Mammary epithelial cell (primary cell): ENCODE results near the gene KREMEN2.

Experiments used
- CTCF ChIP-seq, 2 donors: IDR thresholded peaks in 1 of 2; conservative IDR thresholded peaks in 1 of 2; 2 replicates each; pipeline ENCODE4 v1.5.1; 2011 to 2012; ENCODE audit warnings: inconsistent platforms in 2 of 2, low read length in 2 of 2, mild to moderate bottlenecking in 2 of 2, control low read depth in 1 of 2, low read depth in 1 of 2; ENCODE audit not compliant: insufficient read depth in 1 of 2; ENCODE audit errors: extremely low read depth in 1 of 2
- EZH2 ChIP-seq: IDR thresholded peaks from 2 replicates; pipeline ENCODE4 v1.6.1; 2012; ENCODE audit warnings: low read length, inconsistent platforms, borderline replicate concordance

- TF ChIP-seq CTCF (conservative IDR thresholded peaks at IDR 0.05 in 1 of 2, IDR thresholded peaks at IDR 0.05 in 1 of 2; ENCODE audit: extremely low read depth in 1 of 2, insufficient read depth in 1 of 2, low read depth in 1 of 2, low read length in 2 of 2) (no peak), EZH2 (no peak)
Measured at GRCh38 chr16:3004319-3004718, 40.2 kb downstream of the KREMEN2 start.
